PC-3 (cell line): ENCODE data around the gene ECD. TPM values are rescaled to one million over a fixed set of nuclear protein-coding genes. Genes with fewer than 3 reads are reported as not detected.

Source experiments
- ATAC-seq: fragments of 200-7000 bp; cut with Tn5 transposase; 2 replicates; pipeline ENCODE4 v1.9.1; 2020; ENCODE audit warnings: mild to moderate bottlenecking, moderate library complexity
- BruUV-seq: library from RNA; stranded (reverse); fragments of 400-500 nt; replicated peaks from 2 replicates; lab custom pipeline; 2021; lab: Mats Ljungman, UMichigan
- CTCF ChIA-PET: fragments of 300-600 bp; sonication (Branson Sonifier 250); formaldehyde crosslinking; loops from one replicate; lab custom pipeline; 2022; ENCODE audit warnings: antibody characterized with exemption; lab: Charles Lee
- POLR2A ChIA-PET: fragments of 300-600 bp; sonication (Branson Sonifier 250); formaldehyde crosslinking; loops from one replicate; lab custom pipeline; 2022; ENCODE audit warnings: antibody characterized with exemption; ENCODE audit not compliant: unreplicated experiment; lab: Charles Lee
- DNase-seq: peaks from one replicate; pipeline ENCODE4 v3.0.0-alpha.2; 2015
- H2AFZ ChIP-seq: fragments of 300-600 bp; sonication (generic); 2 replicates; pipeline ENCODE4 v1.6.0; 2016; ENCODE audit warnings: antibody characterized with exemption, low read length
- H3F3A ChIP-seq: fragments of 300-600 bp; sonication (generic); one replicate; pipeline ENCODE4 v1.6.0; 2017; ENCODE audit warnings: antibody characterized with exemption, low read length, control low read depth, mild to moderate bottlenecking; ENCODE audit not compliant: unreplicated experiment
- H3K27ac ChIP-seq: fragments of 300-600 bp; sonication (generic); 2 replicates; pipeline ENCODE4 v1.5.1; 2016; ENCODE audit warnings: mild to moderate bottlenecking, low read length
- H3K27me3 ChIP-seq: fragments of 300-600 bp; sonication (generic); 2 replicates; pipeline ENCODE4 v1.6.1; 2016; ENCODE audit warnings: low read length, mixed read lengths
- H3K36me3 ChIP-seq: fragments of 300-600 bp; sonication (generic); 2 replicates; pipeline ENCODE4 v1.6.1; 2016; ENCODE audit warnings: low read depth, mixed run types, low read length, mixed read lengths
- H3K4me1 ChIP-seq: fragments of 300-600 bp; sonication (generic); 2 replicates; pipeline ENCODE4 v1.5.1; 2016; ENCODE audit warnings: low read length; ENCODE audit not compliant: insufficient read depth
- H3K4me2 ChIP-seq: fragments of 300-600 bp; sonication (generic); 2 replicates; pipeline ENCODE4 v1.6.0; 2016; ENCODE audit warnings: low read length
- H3K4me3 ChIP-seq: fragments of 300-600 bp; sonication (generic); 2 replicates; pipeline ENCODE4 v1.5.1; 2016; ENCODE audit warnings: mild to moderate bottlenecking, low read length, mixed read lengths
- H3K79me2 ChIP-seq: fragments of 300-600 bp; sonication (generic); 2 replicates; pipeline ENCODE4 v1.6.1; 2017; ENCODE audit warnings: low read length, mixed read lengths
- H3K9ac ChIP-seq: fragments of 300-600 bp; sonication (generic); 2 replicates; pipeline ENCODE4 v1.6.0; 2016; ENCODE audit warnings: mild to moderate bottlenecking, low read length
- H3K9me2 ChIP-seq: fragments of 300-600 bp; sonication (generic); replicated peaks from 2 replicates; pipeline ENCODE4 v1.6.1; 2016; ENCODE audit warnings: mixed run types, low read length, mixed read lengths
- H3K9me3 ChIP-seq: fragments of 300-600 bp; sonication (generic); 2 replicates; pipeline ENCODE4 v1.6.1; 2016; ENCODE audit warnings: low read length, mixed read lengths
- H4K20me1 ChIP-seq: fragments of 300-600 bp; sonication (generic); 2 replicates; pipeline ENCODE4 v1.6.1; 2016; ENCODE audit warnings: low read length, mixed read lengths
- EZH2 ChIP-seq: fragments of 300-600 bp; sonication (generic); IDR thresholded peaks from one replicate; pipeline ENCODE4 v1.6.1; 2017; ENCODE audit warnings: antibody characterized with exemption, mild to moderate bottlenecking, low read length; ENCODE audit not compliant: unreplicated experiment
- EZH2phosphoT487 ChIP-seq: fragments of 300-600 bp; sonication (generic); IDR thresholded peaks from 2 replicates; pipeline ENCODE4 v1.6.1; 2018; ENCODE audit warnings: mild to moderate bottlenecking, antibody characterized with exemption, low read length, borderline replicate concordance
- intact Hi-C: fragments of 100-400 bp; cut with micrococcal nuclease; formaldehyde crosslinking; loops from 2 replicates; pipeline ENCODE4 v1.9.0; 2023
- total RNA-seq: library from RNA; depleted of rRNA; stranded (reverse); fragments of >200 nt; gene quantifications from 2 replicates; pipeline ENCODE4 v1.2.3, GENCODE V29; 2014
- TF ChIP-seq, protein P1 (sequence below): fragments of 300-600 bp; sonication (generic); conservative IDR thresholded peaks from 2 replicates; pipeline ENCODE4 v1.5.1; 2017; ENCODE audit warnings: antibody characterized with exemption, low read depth, mild to moderate bottlenecking, low read length

Gene ECD
- total RNA-seq, 1 experiment from 2014 or later = 108 TPM

DNA sequence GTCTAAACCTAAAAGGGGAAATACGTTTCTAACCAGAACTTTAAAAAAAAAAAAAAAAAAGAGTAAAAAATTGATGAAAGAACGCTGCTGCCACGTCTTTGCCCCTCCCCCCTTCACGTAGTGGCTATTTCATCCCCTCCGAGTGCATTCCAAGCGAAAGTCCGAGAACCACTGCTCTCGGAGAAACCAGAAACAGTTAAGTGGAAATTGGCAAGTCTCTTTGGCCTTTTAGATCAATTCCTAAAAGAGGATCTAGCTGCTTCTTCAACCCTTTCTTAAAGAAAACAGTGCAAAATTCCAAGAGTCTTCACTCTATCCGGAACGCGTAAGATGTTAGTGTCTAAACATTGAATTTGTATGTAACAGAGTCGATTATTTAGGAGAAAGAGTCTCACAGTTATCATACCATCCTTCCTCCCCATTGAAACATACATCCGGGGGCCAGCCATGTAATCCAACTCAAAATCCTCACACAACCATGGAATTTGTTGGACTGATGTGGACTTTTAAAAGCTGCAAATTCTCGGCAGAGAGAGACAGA lies 72.3 kb downstream of the ECD start:
- peak overlapping the region; percentile 64 for H3K4me3 ChIP-seq
- peaks cover 57% of the 10 kb centered on the region for H3K79me2 ChIP-seq
- peak overlapping the region; percentile 78 for H3K4me2 ChIP-seq
- DNase-seq (peak; percentile 85), ATAC-seq (peak; percentile 0)
- BruUV-seq = TSS peak; percentile 86
- H3K9me2 ChIP-seq = no peaks in the 10 kb centered on the region
- ChIA-PET POLR2A (interaction anchor here (0.6 to 2.1 kb wide), 22 partner anchors 16 to 1820 kb away, joined by 3 to 32 read pairs (median 6); partner anchors contain the start of gene DNAJC9), CTCF (interaction anchor here (0.6 to 2.0 kb wide), 14 partner anchors 18 to 283 kb away, joined by 3 to 19 read pairs (median 5); partner anchors contain the start of genes ECD and FAM149B1)
- peak overlapping the region; percentile 71 for H3K9ac ChIP-seq
- no peaks in the 10 kb centered on the region for H3K9me3 ChIP-seq
- peak overlapping the region; percentile 34 for H3K27ac ChIP-seq
- H2AFZ ChIP-seq = peak overlapping the region; percentile 78
- no peaks in the 10 kb centered on the region for H3F3A ChIP-seq
- peaks cover 20% of the 10 kb centered on the region for H3K4me1 ChIP-seq
- no peaks in the 10 kb centered on the region; the same call in 1 of the 2 replicates for H3K36me3 ChIP-seq
- H3K27me3 ChIP-seq = no peaks in the 10 kb centered on the region
- intact Hi-C loops = loop anchor here (1.0 to 5.0 kb wide), 8 partner anchors 7 to 262 kb away; partner anchors contain the start of genes CFAP70, ECD and FAM149B1
- H4K20me1 ChIP-seq = peaks cover 25% of the 10 kb centered on the region
- TF ChIP-seq, protein P1, sequence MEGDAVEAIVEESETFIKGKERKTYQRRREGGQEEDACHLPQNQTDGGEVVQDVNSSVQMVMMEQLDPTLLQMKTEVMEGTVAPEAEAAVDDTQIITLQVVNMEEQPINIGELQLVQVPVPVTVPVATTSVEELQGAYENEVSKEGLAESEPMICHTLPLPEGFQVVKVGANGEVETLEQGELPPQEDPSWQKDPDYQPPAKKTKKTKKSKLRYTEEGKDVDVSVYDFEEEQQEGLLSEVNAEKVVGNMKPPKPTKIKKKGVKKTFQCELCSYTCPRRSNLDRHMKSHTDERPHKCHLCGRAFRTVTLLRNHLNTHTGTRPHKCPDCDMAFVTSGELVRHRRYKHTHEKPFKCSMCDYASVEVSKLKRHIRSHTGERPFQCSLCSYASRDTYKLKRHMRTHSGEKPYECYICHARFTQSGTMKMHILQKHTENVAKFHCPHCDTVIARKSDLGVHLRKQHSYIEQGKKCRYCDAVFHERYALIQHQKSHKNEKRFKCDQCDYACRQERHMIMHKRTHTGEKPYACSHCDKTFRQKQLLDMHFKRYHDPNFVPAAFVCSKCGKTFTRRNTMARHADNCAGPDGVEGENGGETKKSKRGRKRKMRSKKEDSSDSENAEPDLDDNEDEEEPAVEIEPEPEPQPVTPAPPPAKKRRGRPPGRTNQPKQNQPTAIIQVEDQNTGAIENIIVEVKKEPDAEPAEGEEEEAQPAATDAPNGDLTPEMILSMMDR = no peak
- TF ChIP-seq EZH2phosphoT487 = no peak
- TF ChIP-seq EZH2 = no peak

DNA sequence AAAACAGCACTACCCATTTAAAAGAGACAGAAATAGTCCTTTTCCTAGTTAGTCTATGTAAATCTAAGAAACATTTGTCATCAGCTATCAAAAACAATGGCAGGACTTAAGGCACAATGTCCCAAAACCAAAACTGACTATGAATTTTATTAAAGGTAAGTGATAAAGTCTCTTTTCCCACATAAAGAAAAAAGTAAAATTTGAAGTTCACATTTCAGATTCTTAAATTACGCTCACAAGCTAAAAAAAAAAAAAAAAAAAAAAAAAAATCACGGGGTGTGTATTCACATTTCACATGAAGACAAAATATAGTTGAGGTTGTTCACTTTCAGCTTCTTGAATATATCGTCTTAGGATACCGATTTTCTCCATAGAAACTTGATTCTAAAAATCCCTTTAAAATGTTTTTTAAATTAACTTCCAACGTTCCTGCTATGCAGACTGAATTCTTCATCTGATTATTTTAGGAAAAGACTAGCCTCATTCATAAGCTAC lies 72.8 kb downstream of the ECD start:
- ChIA-PET CTCF (interaction anchor here (0.6 to 1.7 kb wide), 9 partner anchors 28 to 169 kb away, joined by 3 to 19 read pairs (median 8); partner anchors contain the start of genes ECD and FAM149B1), POLR2A (interaction anchor here (0.5 to 1.1 kb wide), 8 partner anchors 15 to 402 kb away, joined by 3 to 21 read pairs (median 7); partner anchors contain the start of gene DNAJC9)
- Histone ChIP-seq H3K9me2 (no peaks in the 10 kb centered on the region), H3K4me2 (peak overlapping the region; percentile 78), H3F3A (no peaks in the 10 kb centered on the region), H3K4me3 (peak overlapping the region; percentile 64), H3K27ac (peak overlapping the region; percentile 34; the same call in 1 of the 2 replicates), H3K27me3 (no peaks in the 10 kb centered on the region), H4K20me1 (peaks cover 28% of the 10 kb centered on the region), H3K79me2 (peaks cover 63% of the 10 kb centered on the region), H3K36me3 (peaks cover 3% of the 10 kb centered on the region; the same call in 1 of the 2 replicates), H2AFZ (peak overlapping the region; percentile 78), H3K4me1 (peaks cover 20% of the 10 kb centered on the region), H3K9ac (peak overlapping the region; percentile 71), H3K9me3 (no peaks in the 10 kb centered on the region)
- no TSS peak for BruUV-seq
- ATAC-seq = no peak
- peak; percentile 32 for DNase-seq
- TF ChIP-seq, protein P1 = no peak
- TF ChIP-seq EZH2phosphoT487 = no peak
- TF ChIP-seq EZH2 = no peak
- intact Hi-C loops = loop anchor here (1.0 to 5.0 kb wide), 2 partner anchors 51 to 262 kb away; partner anchors contain the start of gene CFAP70
